ENCODE measurements around the gene C4B.

The C4B gene

GRCh38 chr6:32076321-32076809, 61.8 kb downstream of the C4B start:
- DNase-seq (ENCODE audit: low spot score) = no peak
- no peaks in the 10 kb centered on the region for H3K27me3 ChIP-seq (ENCODE audit: insufficient read depth, poor library complexity, severe bottlenecking)

DNA sequence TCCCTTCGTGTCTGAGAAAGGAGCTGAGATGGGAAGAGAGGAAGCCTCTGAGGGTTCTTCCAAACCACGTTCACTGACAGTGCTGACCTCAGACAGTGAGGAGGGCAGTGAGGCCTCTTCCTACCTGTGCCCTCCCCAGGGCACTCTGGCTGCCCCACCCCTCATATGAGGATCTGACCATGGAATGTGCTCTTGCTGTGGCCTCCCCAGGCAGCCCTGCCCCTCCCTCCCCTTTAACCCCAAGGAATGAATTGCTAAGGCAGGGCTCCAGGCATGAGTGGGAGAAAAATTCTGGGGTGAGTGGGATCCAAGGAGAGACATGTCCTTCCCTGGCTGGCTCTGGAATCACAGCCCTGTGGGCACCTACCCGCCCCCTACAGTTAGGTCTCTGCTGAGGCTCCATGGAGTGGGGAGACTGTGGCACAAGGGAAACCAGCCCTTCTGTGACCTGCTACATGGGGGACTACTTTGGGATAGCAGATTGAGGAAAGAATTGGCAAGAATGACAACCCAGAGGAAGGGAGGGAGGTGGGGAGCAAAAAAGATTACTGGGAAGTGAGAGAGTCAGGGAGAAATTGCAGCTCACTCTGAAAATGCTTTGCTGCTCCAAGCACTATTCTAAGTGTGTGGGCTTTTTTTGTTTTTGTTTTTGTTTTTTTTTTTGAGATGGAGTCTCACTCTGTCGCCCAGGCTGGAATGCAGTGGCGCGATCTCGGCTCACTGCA, 65.1 kb downstream of the C4B start:
- DNase-seq (ENCODE audit: low spot score) (no peak), ATAC-seq (ENCODE audit: low read depth) (no peak; the same call in 2 of the 3 replicates)
- H3K27me3 ChIP-seq (ENCODE audit: insufficient read depth, poor library complexity, severe bottlenecking) = no peaks in the 10 kb centered on the region
- peak overlapping the region; percentile 68 for H3K27ac ChIP-seq (ENCODE audit: poor library complexity, severe bottlenecking)
- TF ChIP-seq CTCF (IDR thresholded peaks at IDR 0.05; ENCODE audit: poor library complexity, severe bottlenecking) = no peak
- no peaks in the 10 kb centered on the region for H3K9me3 ChIP-seq (ENCODE audit: severe bottlenecking)
- no peak overlapping the region for H3K4me3 ChIP-seq (ENCODE audit: severe bottlenecking)
- no peaks in the 10 kb centered on the region for H3K36me3 ChIP-seq (ENCODE audit: low read depth)
- H3K4me1 ChIP-seq (ENCODE audit: insufficient read depth, poor library complexity, severe bottlenecking) = peaks cover 51% of the 10 kb centered on the region

More at GRCh38 chr6:32076321-32076809, 61.8 kb downstream of the C4B start:
- Histone ChIP-seq H3K4me1 (ENCODE audit: insufficient read depth, poor library complexity, severe bottlenecking) (peaks cover 27% of the 10 kb centered on the region), H3K27ac (ENCODE audit: poor library complexity, severe bottlenecking) (peak overlapping the region; percentile 44), H3K4me3 (ENCODE audit: severe bottlenecking) (no peak overlapping the region), H3K9me3 (ENCODE audit: severe bottlenecking) (no peaks in the 10 kb centered on the region), H3K36me3 (ENCODE audit: low read depth) (no peaks in the 10 kb centered on the region)
- TF ChIP-seq CTCF (IDR thresholded peaks at IDR 0.05; ENCODE audit: poor library complexity, severe bottlenecking) = no peak
- ATAC-seq (ENCODE audit: low read depth) = peak; percentile 74

- DNase-seq (ENCODE audit: low spot score) (no peak), ATAC-seq (ENCODE audit: low read depth) (peak; percentile 37; the same call in 2 of the 3 replicates)
- Histone ChIP-seq H3K4me1 (ENCODE audit: insufficient read depth, poor library complexity, severe bottlenecking) (peaks cover 55% of the 10 kb centered on the region), H3K27ac (ENCODE audit: poor library complexity, severe bottlenecking) (peak overlapping the region; percentile 68), H3K36me3 (ENCODE audit: low read depth) (no peaks in the 10 kb centered on the region), H3K27me3 (ENCODE audit: insufficient read depth, poor library complexity, severe bottlenecking) (no peaks in the 10 kb centered on the region), H3K4me3 (ENCODE audit: severe bottlenecking) (no peak overlapping the region), H3K9me3 (ENCODE audit: severe bottlenecking) (no peaks in the 10 kb centered on the region)
- no peak for TF ChIP-seq CTCF (IDR thresholded peaks at IDR 0.05; ENCODE audit: poor library complexity, severe bottlenecking)
Measured at GRCh38 chr6:32081168-32081990, 66.8 kb downstream of the C4B start.

DNA sequence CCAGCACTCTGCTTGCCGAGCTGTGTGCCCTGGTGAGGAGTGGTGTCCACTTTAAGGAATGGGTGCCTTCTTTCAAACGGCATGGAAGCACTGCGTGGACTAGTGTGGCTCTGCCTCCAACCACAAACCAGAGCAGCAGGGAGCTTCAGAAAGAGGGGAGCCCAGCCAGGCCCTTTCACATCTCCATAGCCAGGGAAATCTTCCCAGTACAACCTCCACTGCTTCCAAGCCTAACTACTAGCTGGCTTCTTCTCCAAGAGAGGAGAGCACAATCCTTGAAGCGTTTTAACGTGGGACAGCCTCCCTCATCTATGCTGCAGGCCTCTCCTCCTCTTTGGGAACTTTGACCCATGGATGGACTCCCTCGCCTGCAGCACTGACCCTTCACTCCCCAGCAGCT, 67.9 kb downstream of the C4B start:
- H3K4me3 ChIP-seq (ENCODE audit: severe bottlenecking) = no peak overlapping the region
- H3K27ac ChIP-seq (ENCODE audit: poor library complexity, severe bottlenecking) = peak overlapping the region; percentile 68
- ATAC-seq (ENCODE audit: low read depth) (no peak), DNase-seq (ENCODE audit: low spot score) (no peak)
- TF ChIP-seq CTCF (IDR thresholded peaks at IDR 0.05; ENCODE audit: poor library complexity, severe bottlenecking) = no peak
- H3K9me3 ChIP-seq (ENCODE audit: severe bottlenecking) = no peaks in the 10 kb centered on the region
- H3K27me3 ChIP-seq (ENCODE audit: insufficient read depth, poor library complexity, severe bottlenecking) = no peaks in the 10 kb centered on the region
- H3K36me3 ChIP-seq (ENCODE audit: low read depth) = no peaks in the 10 kb centered on the region
- H3K4me1 ChIP-seq (ENCODE audit: insufficient read depth, poor library complexity, severe bottlenecking) = peaks cover 52% of the 10 kb centered on the region
